Measurements from ENCODE around the gene TRAF3IP1.
A peak's percentile ranks its signal among the peaks of the same experiment; 100 is the strongest.
"Not testable (repeated sequence)": the region's sequence is repeated elsewhere in the genome, so short reads cannot be mapped to it uniquely, and the experiment has no call there.

TRAF3IP1 gene

GRCh38 chr2:238344517-238344916 lies 24.2 kb downstream of the TRAF3IP1 start:
- DNase-seq: no peak

DNA sequence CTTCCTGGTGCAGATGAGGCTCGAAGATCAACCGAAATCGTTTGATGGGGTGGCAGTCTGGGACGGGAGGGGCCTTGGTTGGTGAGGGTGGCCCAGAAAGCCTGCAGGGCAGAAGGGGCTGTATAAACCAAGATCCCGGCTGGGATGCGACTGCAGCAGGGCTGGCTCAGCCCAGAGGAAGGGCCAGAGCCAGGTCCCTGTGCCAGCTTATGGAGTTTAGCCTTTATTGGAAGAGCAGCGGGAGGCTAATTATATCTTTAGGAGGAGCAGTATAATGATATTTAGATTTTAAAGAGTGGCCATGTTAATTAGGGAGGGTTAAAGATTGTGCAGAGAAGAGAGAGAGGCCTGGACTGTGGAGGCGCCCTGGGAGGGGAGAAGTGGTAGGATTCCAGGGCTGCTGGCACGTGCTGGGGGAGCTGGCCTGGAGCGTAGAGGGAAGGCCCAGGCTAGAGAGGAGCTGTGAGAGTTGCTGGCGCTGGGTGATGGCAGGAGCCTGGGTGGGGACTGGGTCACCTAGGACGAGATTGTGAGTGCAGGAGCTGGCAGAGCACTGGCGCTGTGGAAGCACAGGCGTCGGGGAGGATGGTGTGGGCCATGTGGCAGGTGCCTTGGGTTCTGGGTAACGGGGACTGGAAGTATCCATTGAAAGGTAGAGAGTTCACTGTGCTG lies 25.1 kb downstream of the TRAF3IP1 start:
- DNase-seq: no peak

DNA sequence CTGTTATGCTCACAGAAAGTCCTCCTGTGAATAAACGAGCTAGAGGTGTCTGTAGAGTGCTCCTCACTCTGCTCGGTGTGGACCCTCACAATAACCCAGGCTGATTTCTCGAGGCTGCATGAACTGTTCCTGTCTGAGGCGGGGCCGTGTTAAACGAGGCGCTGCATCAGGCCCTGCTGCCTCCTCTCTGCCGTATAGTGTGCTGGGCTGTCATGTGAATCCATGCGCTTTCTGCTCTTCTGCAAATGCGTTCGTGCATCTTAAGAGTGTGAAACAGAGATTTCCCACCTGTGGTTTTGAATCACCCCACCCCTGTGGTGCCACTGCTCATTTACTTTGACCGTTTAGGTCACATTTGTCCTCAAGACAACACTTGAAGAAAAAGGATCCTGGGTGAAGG lies 26.2 kb downstream of the TRAF3IP1 start:
- no peak for DNase-seq

DNA sequence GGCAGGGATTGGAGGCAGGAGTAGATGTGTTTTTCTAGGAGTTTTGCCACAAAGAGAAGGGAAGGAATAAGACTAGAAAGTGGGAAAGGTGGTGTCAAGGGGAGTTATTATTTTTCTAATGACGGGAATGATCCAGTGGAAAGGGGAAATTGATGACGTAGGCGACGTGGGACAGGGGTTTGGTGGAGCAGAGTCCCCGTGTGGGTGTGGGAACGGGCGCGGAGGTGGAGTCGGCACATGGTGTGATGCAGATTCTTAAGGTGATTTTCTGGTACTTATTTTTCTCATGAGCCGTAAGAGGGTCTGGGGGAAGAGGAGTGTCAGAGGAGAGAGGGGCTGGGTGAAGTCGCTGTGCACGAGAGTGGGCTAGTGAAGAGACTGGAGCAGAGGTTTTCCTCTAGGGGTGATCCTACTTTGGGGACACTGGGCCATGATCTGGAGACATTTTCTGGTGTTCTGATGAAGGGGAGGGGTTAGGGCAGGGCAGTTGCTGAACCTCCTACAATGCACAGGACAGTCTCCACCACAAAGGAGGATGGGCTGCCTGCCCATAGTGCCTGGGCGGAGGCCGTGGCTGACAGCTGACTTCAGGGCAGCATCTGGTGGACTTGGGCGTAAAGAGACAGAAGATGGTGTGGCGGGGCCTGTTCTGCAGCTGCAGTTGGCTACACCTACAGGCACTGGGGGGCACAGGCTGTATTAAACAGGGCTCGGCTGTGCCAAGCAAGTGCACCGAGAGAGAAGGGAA lies 30.0 kb downstream of the TRAF3IP1 start:
- no peak for DNase-seq

DNA sequence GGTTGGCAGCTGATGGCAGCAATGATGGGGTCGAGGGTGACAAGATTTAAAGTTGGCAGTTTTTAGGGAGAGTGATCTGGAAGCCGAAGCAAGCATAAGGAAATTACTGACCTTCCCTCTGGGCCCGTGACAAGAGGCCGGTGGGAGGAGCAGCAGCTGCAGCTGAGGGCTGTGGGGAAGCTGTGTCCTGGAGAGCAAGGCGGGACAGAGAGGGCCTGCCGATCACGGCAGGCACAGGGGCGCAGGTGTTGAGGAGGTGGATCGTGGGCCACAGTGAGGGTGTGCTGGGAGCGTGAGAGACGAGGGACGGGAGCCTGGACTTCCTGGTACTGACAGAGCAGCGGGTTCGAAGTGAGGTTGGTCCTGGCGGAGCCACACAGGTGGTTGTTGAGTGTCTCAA lies 31.0 kb downstream of the TRAF3IP1 start:
- no peak for DNase-seq

DNA sequence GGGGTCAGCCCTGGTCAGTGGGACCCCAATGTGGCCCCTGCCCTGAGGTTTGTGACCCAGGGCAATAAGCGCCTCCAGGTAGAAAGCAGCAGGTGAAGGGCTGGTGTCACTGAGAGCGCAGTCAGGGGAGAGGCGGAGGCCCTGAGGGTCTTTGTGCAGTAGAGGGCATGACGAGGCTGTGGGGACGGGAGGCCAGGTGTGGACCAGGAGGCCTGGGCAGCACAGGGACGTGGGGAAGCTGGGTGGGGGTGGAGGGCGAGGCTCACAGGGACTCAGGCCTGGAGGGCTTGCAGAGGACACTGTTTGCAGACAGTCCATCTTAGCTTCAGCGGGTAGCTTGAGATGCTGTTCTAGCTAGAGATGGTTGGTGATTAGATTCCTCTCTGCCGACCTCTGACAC lies 32.0 kb downstream of the TRAF3IP1 start:
- no peak for DNase-seq

GRCh38 chr2:238358769-238359168 lies 38.5 kb downstream of the TRAF3IP1 start:
- no peak for DNase-seq

DNA sequence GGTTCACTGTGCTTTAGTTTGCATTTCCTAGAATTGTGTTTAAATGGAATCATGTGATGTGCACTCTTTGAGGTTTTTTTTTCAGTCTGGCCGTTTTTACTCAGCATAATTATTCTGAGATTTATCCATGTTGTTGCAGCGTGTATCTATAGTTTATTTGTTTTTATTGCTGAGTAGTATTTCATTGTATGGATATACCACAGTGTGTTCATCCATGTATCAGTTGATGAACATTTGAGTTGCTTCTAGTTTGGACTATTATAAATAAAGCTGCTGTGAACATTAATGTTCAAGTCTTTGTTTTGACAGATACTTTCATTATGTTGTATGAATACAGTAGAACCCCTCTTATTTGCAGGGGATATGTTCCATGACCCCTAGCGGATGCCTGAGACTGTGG lies 39.1 kb downstream of the TRAF3IP1 start:
- no peak for DNase-seq

DNA sequence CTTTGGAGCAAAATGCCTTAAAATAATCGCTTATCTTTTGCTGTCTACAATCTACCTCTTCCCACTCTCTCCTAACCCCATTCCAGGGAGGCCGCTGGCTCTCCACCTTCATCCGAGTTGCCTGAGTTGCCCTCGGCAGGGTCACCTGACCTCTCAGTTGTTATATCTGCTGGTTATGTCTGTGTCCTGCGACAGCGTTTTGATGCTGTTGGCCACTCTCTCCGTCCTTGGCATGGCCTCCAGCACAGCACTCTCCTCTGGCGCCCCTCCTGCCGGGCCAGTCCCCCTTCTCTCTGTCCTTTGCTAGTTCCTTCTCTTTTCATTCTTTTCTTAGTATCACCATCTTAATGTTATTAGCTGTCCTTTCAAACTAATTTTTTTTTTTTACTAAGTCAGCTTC lies 41.6 kb downstream of the TRAF3IP1 start:
- no peak for DNase-seq

- no peak for DNase-seq
Measured at GRCh38 chr2:238362626-238363025, 42.3 kb downstream of the TRAF3IP1 start.

DNA sequence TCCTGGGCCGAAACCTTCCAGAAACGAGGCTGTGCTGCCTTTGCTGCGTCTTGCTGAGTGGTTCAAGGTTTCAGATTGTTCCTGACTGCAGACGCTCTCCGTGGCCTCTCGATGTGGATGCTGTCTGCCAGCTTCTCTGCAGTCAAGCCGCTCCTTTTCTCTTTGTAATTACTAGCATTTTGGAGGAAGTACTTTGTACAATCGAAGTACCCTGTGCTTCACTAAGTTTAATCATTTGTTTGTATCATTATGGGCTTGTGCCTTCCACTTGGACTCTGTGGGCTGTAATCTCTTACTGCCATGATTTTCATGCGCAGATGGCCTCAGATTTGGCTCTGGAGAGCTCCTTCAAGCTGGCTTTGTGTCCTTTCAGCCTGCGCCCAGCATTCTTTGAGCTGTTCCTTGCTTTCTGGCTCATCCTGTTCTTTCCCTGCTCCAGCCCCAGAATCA lies 49.3 kb downstream of the TRAF3IP1 start:
- DNase-seq: peak; percentile 23

DNA sequence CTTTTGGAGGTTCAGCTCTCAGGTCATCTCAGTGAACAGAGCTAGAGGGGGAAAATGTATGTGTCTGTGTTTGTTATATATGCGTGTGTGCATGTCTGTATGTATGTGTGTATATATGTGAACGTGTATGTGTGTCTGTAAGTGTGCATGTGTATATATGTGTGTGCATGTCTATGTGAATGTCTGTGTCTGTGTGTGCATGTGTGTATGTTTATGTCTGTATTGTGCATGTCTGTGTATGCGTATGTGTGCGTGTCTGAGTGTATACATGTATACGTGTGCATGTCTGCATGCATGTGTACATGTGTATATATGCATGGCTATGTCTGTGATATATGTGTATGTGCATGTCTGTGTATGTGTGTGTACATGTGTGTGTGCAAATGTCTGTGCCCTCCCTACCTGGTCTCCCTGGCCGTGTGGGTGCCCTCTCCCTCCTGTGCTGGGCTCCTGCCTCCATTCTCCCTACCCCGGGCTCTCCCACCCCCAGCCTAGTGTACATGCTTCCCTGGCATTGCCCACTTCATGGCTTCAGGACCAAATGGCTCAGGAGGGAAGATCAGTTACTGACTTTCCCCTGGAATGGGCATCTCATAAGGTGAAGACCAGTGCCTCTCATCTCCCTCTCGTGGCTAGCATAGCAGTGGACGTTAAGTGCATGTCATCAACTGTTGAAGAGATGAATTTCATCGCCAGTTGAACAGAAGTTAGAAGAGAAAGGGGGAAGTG lies 49.9 kb downstream of the TRAF3IP1 start:
- no peak for DNase-seq

GRCh38 chr2:238370823-238371372 lies 50.6 kb downstream of the TRAF3IP1 start:
- DNase-seq: no peak

DNA sequence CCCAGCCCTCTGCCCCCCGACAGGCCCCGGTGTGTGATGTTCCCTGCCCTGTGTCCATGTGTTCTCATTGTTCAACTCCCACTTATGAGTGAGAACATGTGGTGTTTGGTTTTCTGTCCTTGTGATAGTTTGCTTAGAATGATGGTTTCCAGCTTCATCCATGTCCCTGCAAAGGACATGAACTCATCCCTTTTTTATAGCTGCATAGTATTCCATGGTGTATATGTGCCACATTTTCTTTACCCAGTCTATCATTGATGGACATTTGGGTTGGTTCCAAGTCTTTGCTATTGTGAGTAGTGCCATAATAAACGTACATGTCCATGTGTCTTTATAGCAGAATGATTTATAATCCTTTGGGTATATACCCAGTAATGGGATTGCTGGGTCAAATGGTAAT lies 52.0 kb downstream of the TRAF3IP1 start:
- not testable (repeated sequence) for DNase-seq

DNA sequence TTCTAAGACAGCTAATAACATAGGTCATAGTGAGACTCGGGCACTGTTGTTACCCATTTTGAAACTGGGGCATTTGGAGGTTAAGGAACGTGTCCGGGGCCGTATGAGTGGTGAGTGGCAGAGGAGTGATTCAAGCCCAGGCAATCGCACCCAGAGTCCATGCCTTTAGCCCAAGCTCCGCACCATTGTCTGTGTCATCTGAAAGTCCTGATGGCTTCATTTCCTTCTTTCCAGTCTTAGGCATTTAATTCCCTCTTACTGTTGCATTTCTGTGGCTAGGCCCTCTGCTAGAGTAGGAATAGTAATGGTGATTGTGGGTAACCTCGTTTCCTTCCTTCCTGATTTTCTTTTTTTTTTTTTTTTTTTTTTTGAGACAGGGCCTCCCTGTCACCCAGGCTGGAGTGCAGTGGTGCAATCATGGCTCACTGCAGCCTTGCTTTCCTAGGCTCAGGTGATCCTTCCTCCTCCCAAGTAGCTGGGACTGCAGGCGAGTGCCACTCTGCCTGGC lies 56.6 kb downstream of the TRAF3IP1 start:
- no peak for DNase-seq

- no peak for DNase-seq
Measured at GRCh38 chr2:238378230-238379095, 58.1 kb downstream of the TRAF3IP1 start.

- DNase-seq: no peak
Measured at GRCh38 chr2:238379096-238379810, 58.9 kb downstream of the TRAF3IP1 start.

DNA sequence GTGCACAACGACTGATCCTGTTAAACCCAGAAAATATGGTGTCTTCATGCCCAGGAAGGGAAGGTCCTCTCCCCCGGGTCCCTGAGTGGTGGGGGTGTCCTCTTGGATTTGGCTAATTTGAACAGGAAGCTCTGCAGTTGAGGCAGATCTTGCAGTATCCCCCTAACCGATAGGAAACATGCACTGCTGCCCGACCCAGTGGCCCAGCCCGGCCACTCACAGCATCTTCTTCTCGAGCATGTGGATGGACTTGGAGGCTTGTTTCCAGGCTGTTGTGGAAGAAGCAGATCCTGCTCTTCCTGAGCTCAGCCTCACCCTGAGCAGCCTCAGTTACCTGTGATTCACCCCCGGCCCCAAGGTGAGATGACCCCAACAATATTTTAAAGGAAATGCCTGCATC lies 60.0 kb downstream of the TRAF3IP1 start:
- no peak for DNase-seq

GRCh38 chr2:238380785-238381184 lies 60.5 kb downstream of the TRAF3IP1 start:
- DNase-seq: no peak

DNA sequence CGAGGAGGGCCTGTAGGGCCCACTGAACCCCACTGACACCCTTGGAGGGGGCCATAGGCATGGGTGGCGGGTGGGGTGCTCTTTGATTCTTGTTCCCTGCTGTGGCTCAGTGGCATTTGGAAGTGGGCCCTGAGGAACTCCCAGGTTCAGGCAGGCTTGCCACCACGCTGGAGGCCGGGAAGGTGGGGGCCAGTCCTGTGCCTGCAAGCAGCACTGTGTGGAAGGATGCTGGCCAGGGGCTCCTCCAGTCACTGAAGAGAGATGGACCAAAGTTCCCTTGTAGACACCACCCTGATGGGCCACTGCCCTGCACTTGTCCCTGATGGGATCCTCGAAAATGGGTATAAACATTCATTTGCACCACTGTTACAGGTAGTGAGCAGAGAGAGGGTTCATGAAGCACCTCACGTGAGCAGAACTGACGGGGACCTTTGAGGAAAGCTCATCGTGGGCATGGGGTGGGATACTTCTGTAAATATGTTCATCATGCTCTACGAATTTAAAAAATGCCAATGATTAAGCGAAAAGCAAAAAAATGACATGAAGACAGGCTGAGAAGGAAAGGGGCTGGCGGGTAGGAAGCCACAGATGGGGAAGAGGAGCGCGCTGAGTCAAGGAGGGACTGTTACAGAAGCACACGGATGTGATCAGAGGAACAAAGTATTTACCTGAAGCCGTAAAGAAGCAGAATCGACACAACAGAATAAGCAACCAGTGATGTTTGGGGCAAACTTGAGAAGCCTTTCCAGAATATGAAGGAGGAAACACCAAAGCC lies 61.2 kb downstream of the TRAF3IP1 start:
- DNase-seq: no peak

DNA sequence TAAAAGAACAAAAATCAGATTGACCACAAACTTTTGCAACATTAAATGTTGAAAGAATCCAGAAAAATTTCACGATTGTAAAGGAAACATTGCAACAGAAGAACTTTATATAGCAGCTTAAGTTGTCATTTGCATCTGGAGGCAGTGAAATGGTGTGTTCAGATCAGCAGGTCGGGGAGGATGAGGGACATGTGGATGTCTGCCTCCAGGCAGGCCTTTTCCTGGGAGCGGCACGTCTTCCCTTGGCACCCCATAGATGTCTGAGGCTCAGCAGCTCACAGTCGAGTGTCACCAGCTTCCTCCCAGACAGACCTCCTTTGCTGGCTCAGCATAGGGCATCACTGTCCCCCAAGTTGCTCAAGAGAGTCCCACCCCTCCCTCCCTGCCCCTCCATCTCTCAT lies 62.1 kb downstream of the TRAF3IP1 start:
- no peak for DNase-seq

Data from NCI-H2227 treated with DMSO at 0.1 percent for 48 hours (cell line).